Osteocyte (in vitro differentiated cells): ENCODE measurements around the gene GLB1L3. TPM values are rescaled to one million over a fixed set of nuclear protein-coding genes. Genes with fewer than 3 reads are reported as not detected.
A peak's percentile ranks its signal among the peaks of the same experiment; 100 is the strongest.

Experiments
- DNase-seq: peaks from one replicate; pipeline ENCODE4 v3.0.0; 2021; ENCODE audit warnings: mixed read lengths; ENCODE audit not compliant: unreplicated experiment; ENCODE audit errors: extremely low spot score
- H3K27ac Mint-ChIP-seq: one replicate; pipeline ENCODE4 v1.8.0; 2021; ENCODE audit warnings: mild to moderate bottlenecking, mixed read lengths; ENCODE audit not compliant: unreplicated experiment
- H3K27me3 Mint-ChIP-seq: one replicate; pipeline ENCODE4 v1.8.0; 2021; ENCODE audit warnings: mixed read lengths; ENCODE audit not compliant: unreplicated experiment
- H3K36me3 Mint-ChIP-seq: one replicate; pipeline ENCODE4 v1.8.0; 2021; ENCODE audit warnings: mixed read lengths; ENCODE audit not compliant: unreplicated experiment
- H3K4me1 Mint-ChIP-seq: one replicate; pipeline ENCODE4 v1.8.0; 2021; ENCODE audit warnings: mixed read lengths; ENCODE audit not compliant: unreplicated experiment
- H3K4me3 Mint-ChIP-seq: one replicate; pipeline ENCODE4 v1.8.0; 2021; ENCODE audit warnings: mild to moderate bottlenecking, moderate library complexity, mixed read lengths; ENCODE audit not compliant: unreplicated experiment
- H3K9me3 Mint-ChIP-seq: one replicate; pipeline ENCODE4 v1.8.0; 2021; ENCODE audit warnings: mixed read lengths; ENCODE audit not compliant: unreplicated experiment
- CTCF ChIP-seq: fragments of 200-600 bp; sonication (generic); IDR thresholded peaks from 2 replicates; pipeline ENCODE4 v1.5.0; 2021; ENCODE audit warnings: antibody characterized with exemption, mild to moderate bottlenecking, moderate library complexity
- total RNA-seq: library from RNA; stranded (reverse); gene quantifications from 2 replicates; pipeline ENCODE4 v1.2.1, GENCODE V29; 2021

Gene GLB1L3
- total RNA-seq, 1 donor from 2014 or later: not detected

DNA sequence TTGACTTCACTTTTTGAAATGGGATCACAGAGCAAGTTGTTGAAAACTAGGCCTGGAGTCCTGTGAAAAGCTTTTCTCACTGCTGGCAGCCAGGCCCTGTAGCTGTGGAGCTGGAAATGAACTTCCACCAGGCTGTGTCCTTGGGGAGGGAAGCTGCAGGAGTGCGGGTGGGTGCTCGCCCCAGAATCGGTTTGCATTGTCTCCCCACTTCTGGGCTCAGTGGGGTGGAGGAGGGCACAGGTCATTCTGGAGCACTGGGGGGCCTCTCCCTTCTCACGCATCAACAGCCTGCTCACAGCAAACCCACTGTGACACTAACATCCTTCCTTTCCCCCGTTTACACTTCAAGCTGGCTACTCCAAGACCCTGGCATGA is 70.8 kb downstream of the GLB1L3 start:
- no peak for TF ChIP-seq CTCF
- Mint-ChIP-seq H3K27ac (no peak overlapping the region), H3K9me3 (no peaks in the 10 kb centered on the region), H3K36me3 (no peaks in the 10 kb centered on the region), H3K4me3 (no peak overlapping the region), H3K27me3 (peaks cover 10% of the 10 kb centered on the region), H3K4me1 (no peaks in the 10 kb centered on the region)
- peak; percentile 67 for DNase-seq

DNA sequence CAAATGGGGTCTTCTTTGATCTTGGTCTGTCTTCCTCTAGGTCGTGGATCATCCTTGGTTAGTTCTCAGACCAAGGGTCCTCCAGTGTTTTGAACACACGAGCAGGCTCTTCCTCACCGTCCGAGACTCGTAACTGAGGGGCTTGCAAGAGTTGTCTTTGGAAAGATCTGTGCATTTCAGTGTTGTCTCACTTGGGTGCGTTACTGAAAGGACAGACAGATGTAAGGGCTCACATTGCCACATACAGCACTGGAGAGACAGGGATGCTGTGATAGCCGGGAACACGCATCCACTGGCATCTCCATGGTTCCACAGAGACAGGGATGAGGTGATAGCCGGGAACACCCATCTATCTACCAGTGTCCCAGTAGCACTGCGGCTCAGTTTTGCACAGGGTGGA is 71.3 kb downstream of the GLB1L3 start:
- no peak for TF ChIP-seq CTCF
- no peaks in the 10 kb centered on the region for H3K36me3 Mint-ChIP-seq
- no peaks in the 10 kb centered on the region for H3K9me3 Mint-ChIP-seq
- peak; percentile 56 for DNase-seq
- no peaks in the 10 kb centered on the region for H3K4me1 Mint-ChIP-seq
- H3K4me3 Mint-ChIP-seq: no peak overlapping the region
- H3K27me3 Mint-ChIP-seq: peaks cover 14% of the 10 kb centered on the region
- no peak overlapping the region for H3K27ac Mint-ChIP-seq

DNA sequence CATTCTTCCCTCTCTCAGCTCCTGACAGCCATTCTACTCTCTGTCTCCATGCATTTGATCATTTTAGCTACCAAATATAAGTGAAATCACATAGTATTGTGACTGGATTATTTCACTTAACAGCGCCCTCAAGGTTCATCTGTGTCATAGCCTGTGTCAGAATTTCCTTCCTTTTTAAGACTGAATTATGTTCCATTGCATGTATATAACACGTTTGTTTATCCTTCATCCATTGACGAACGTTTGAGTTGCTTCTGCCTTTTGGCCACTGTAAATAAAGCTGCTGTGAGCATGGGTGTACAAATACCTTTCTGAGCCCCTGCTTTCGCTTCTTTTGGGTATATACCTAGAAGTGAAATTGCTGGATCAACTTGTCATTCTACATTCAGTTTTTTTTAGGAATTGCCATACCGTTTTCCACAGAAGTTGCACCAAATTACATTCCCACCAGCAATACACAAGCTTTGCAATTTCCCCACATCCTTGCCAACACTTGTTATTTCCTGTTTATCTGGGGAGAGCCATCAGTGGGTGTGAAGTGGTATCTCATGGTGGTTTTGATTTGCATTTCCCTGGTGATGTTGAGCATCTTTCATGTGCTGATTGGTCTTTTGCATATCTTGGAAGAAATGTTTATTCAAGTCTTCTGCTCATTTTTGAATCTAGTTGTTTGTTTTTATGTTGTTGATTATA is 73.1 kb downstream of the GLB1L3 start:
- DNase-seq: no peak
- no peaks in the 10 kb centered on the region for H3K36me3 Mint-ChIP-seq
- peaks cover 22% of the 10 kb centered on the region for H3K27me3 Mint-ChIP-seq
- no peak overlapping the region for H3K27ac Mint-ChIP-seq
- H3K4me3 Mint-ChIP-seq: no peak overlapping the region
- peaks cover 4% of the 10 kb centered on the region for H3K9me3 Mint-ChIP-seq
- no peaks in the 10 kb centered on the region for H3K4me1 Mint-ChIP-seq
- no peak for TF ChIP-seq CTCF

- Mint-ChIP-seq H3K9me3 (peaks cover 4% of the 10 kb centered on the region), H3K27ac (no peak overlapping the region), H3K4me3 (no peak overlapping the region), H3K4me1 (no peaks in the 10 kb centered on the region), H3K36me3 (no peaks in the 10 kb centered on the region), H3K27me3 (peaks cover 24% of the 10 kb centered on the region)
- TF ChIP-seq CTCF: no peak
- DNase-seq: no peak
These were observed 73.7 kb downstream of the GLB1L3 start for GRCh38 chr11:134349802-134350355.

GRCh38 chr11:134350381-134350780 is 74.2 kb downstream of the GLB1L3 start:
- no peak for DNase-seq
- no peaks in the 10 kb centered on the region for H3K36me3 Mint-ChIP-seq
- peaks cover 29% of the 10 kb centered on the region for H3K27me3 Mint-ChIP-seq
- no peak overlapping the region for H3K4me3 Mint-ChIP-seq
- peaks cover 4% of the 10 kb centered on the region for H3K9me3 Mint-ChIP-seq
- H3K27ac Mint-ChIP-seq: no peak overlapping the region
- TF ChIP-seq CTCF: no peak
- H3K4me1 Mint-ChIP-seq: no peaks in the 10 kb centered on the region
